Vagina (tissue), 2 donors: ENCODE results near the gene CMTR1. TPM values are rescaled to one million over a fixed set of nuclear protein-coding genes. Genes with fewer than 3 reads are reported as not detected.

ENCODE experiments used
- DNase-seq, 2 donors: peaks; one replicate each; pipeline ENCODE4 v3.0.0-alpha.2; 2017; ENCODE audit errors: extremely low spot score in 2 of 2
- H3K27ac ChIP-seq: fragments of 200-600 bp; sonication (generic); one replicate; pipeline ENCODE4 v1.5.1; 2019
- H3K27me3 ChIP-seq: fragments of 200-600 bp; sonication (generic); one replicate; pipeline ENCODE4 v1.5.1; 2019
- H3K36me3 ChIP-seq, 2 donors: fragments of 200-600 bp; sonication (generic); one replicate each; pipeline ENCODE4 v1.5.1; 2017 to 2019
- H3K4me1 ChIP-seq: fragments of 200-600 bp; sonication (generic); one replicate; pipeline ENCODE4 v1.5.1; 2019
- H3K4me3 ChIP-seq, 2 donors: fragments of 200-600 bp; sonication (generic); 1 replicate in 1 of 2; 2 replicates in 1 of 2; pipeline ENCODE4 v1.5.1; 2016 to 2019
- H3K9me3 ChIP-seq: fragments of 200-600 bp; sonication (generic); one replicate; pipeline ENCODE4 v1.5.1; 2019
- POLR2A ChIP-seq, 2 donors: fragments of 450-650 bp; IDR thresholded peaks; one replicate each; pipeline ENCODE4 v1.6.1; 2017; ENCODE audit warnings: antibody characterized with exemption in 2 of 2, mild to moderate bottlenecking in 2 of 2, moderate library complexity in 2 of 2
- POLR2AphosphoS5 ChIP-seq, 2 donors: sonication (generic); formaldehyde crosslinking; IDR thresholded peaks; one replicate each; pipeline ENCODE4 v1.9.0; 2017; ENCODE audit warnings: antibody characterized with exemption in 2 of 2, mild to moderate bottlenecking in 2 of 2, low read depth in 1 of 2; ENCODE audit not compliant: insufficient read depth in 1 of 2
- intact Hi-C: fragments of 100-400 bp; cut with DNase I; formaldehyde crosslinking; loops from one replicate; pipeline ENCODE4 v1.15.1; 2023
- total RNA-seq: library from RNA; depleted of rRNA; stranded (reverse); fragments of >200 nt; gene quantifications from one replicate; pipeline ENCODE4 v1.2.3, GENCODE V29; 2016
- TF ChIP-seq, protein P1 (sequence below), 3 experiments: fragments of 450-650 bp in 2 of 3; fragments of 200-600 bp in 1 of 3; sonication (generic) in 1 of 3; IDR thresholded peaks; one replicate each; pipeline ENCODE4 v1.5.1; 2017 to 2019; ENCODE audit warnings: antibody characterized with exemption in 3 of 3, mild to moderate bottlenecking in 2 of 3, moderate library complexity in 2 of 3

Gene CMTR1
- total RNA-seq, 1 donor from 2014 or later, result 24.3 TPM

DNA sequence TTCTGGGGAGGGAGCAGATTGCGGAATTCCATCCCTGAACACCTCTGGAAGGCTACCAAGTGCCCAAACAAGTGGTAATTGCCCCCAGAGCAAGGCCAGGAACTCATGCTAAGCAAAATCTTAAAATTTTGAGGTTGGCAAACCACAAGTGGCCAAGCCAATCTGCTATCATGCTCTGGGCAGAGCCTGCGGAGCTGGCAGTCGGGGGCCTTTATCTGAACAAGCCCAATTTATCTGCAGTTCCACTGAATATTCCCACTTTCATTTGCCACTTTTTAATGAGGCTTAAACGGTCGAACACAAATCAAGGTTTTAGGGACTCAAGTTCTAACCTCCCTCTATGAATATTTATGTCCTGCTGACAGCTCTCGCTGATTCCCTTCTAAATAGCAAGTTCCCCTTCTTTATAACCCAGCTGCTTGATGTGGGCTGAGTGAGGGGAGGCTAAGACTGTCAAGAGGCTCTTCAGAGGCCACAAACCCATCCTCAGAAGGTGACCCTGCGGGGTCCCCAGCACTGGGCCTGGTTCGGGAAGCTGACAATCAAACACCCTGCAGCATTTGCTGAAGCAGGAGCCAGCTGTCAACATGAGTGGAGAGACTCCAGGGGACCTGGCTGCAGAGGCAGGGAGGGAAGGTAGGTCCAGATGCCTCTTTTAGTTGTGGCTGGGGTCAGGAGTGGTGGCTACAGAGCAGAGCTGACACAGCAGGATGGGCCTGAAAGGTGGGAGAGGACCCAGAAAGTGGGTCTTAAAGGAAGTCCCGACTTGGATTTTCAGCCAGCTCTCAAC, 54.8 kb downstream of the CMTR1 start:
- no peaks in the 10 kb centered on the region for H3K36me3 ChIP-seq
- H3K27ac ChIP-seq, result no peak overlapping the region
- H3K4me1 ChIP-seq, result peaks cover 8% of the 10 kb centered on the region
- no peak overlapping the region for H3K4me3 ChIP-seq
- no peak for TF ChIP-seq POLR2A (IDR thresholded peaks at IDR 0.05)
- no peak for TF ChIP-seq POLR2AphosphoS5 (IDR thresholded peaks at IDR 0.05; ENCODE audit: insufficient read depth in 1 of 2, low read depth in 1 of 2)
- TF ChIP-seq, protein P1, sequence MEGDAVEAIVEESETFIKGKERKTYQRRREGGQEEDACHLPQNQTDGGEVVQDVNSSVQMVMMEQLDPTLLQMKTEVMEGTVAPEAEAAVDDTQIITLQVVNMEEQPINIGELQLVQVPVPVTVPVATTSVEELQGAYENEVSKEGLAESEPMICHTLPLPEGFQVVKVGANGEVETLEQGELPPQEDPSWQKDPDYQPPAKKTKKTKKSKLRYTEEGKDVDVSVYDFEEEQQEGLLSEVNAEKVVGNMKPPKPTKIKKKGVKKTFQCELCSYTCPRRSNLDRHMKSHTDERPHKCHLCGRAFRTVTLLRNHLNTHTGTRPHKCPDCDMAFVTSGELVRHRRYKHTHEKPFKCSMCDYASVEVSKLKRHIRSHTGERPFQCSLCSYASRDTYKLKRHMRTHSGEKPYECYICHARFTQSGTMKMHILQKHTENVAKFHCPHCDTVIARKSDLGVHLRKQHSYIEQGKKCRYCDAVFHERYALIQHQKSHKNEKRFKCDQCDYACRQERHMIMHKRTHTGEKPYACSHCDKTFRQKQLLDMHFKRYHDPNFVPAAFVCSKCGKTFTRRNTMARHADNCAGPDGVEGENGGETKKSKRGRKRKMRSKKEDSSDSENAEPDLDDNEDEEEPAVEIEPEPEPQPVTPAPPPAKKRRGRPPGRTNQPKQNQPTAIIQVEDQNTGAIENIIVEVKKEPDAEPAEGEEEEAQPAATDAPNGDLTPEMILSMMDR (IDR thresholded peaks at IDR 0.05), result no peak
- DNase-seq, result no peak
- no peaks in the 10 kb centered on the region for H3K9me3 ChIP-seq
- no peaks in the 10 kb centered on the region for H3K27me3 ChIP-seq
- intact Hi-C loops, result no loop called here

DNA sequence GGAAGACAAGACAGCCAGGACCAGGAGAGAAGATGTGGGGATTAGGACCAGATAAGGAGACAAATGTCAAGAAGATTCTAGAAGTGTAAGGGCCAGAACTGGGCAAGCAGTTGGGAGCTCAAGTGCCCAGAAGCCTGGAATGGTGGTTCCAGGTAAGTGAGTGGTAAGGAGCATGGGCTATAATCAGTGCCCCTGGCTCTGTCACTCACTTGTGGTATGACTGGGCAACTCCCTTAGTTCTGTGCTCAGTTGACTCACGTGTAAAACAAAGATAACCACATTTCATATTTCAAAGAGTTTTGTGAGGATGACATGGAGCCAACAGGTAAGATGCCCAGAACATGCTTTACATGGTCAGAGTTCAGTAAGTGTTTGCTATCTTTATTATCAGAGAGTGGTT, 55.5 kb downstream of the CMTR1 start:
- peaks cover 8% of the 10 kb centered on the region for H3K4me1 ChIP-seq
- no peak overlapping the region for H3K27ac ChIP-seq
- no peak for DNase-seq
- H3K27me3 ChIP-seq, result no peaks in the 10 kb centered on the region
- TF ChIP-seq POLR2A (IDR thresholded peaks at IDR 0.05) (no peak), POLR2AphosphoS5 (IDR thresholded peaks at IDR 0.05; ENCODE audit: insufficient read depth in 1 of 2, low read depth in 1 of 2) (no peak)
- TF ChIP-seq, protein P1 (IDR thresholded peaks at IDR 0.05), result no peak
- intact Hi-C loops, result no loop called here
- no peaks in the 10 kb centered on the region for H3K9me3 ChIP-seq
- no peak overlapping the region for H3K4me3 ChIP-seq
- no peaks in the 10 kb centered on the region for H3K36me3 ChIP-seq

DNA sequence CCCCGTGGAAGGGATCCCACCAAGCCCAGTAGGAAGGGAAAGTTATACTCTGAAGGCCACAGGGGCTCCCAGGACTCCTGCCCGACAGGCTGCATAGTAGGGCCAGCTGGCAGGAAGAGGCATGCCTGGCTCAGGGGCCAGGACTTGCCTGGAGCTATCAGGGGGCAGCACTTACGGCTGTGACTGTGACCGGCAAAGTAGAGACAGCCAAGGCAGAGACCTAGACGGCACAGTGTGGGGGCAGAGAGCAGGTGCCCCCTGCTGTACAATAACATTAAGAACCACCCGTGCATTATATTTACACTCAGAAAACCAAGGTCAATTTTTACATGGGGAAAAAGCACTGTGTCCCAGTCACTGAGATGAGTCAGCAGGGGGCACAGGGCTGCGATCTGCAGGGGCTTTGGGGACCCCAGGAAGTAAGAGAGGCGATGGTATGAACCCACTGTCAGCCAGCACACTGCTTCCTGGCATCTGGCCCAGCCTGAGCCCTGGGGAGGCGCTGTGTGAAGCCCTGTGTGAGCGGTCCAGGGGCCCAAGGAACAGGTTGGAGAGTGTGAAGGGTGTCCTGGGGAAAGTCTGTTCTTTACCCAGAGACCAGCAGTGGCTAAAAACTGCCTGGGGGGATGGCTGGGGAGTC, 56.8 kb downstream of the CMTR1 start:
- H3K4me3 ChIP-seq, result no peak overlapping the region
- DNase-seq, result no peak

DNA sequence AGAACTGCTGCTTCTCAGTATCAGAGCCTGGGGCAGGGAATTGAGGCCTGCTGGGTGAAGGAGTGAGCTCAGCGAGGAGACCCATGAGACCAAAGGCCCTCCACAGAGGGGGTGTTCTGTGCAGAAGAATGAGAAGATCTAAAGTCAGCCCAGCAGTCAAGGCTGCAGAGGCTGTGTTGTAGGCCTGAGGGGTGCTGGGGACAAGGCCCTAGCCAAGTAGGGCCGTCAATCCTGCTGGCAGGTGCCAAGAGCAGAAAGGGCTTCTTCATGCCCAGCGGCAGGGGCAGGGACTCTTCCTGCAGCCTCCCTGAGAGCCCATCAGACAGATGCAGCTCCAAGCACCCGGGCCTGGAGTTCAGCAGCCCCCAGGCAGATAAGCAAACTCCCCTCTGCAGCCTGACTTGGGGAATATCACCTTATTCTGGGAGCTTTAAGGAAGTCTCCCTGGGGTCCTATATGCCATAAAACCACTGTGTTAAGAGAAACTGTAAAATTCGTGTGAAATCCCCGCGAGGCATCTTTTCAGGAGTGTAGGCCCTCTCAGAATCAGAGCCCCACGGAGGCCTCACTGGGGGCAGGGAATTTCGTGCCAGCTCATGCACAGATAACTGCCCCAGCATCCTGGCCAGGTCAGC, 57.6 kb downstream of the CMTR1 start:
- H3K27ac ChIP-seq, result no peak overlapping the region
- H3K4me3 ChIP-seq, result no peak overlapping the region
- no peak for DNase-seq
- no peak for TF ChIP-seq POLR2AphosphoS5 (IDR thresholded peaks at IDR 0.05; ENCODE audit: insufficient read depth in 1 of 2, low read depth in 1 of 2)
- TF ChIP-seq, protein P1 (IDR thresholded peaks at IDR 0.05), result no peak
- no peak for TF ChIP-seq POLR2A (IDR thresholded peaks at IDR 0.05)
- H3K4me1 ChIP-seq, result peaks cover 8% of the 10 kb centered on the region
- no peaks in the 10 kb centered on the region for H3K36me3 ChIP-seq
- H3K27me3 ChIP-seq, result no peaks in the 10 kb centered on the region
- intact Hi-C loops, result no loop called here
- H3K9me3 ChIP-seq, result no peaks in the 10 kb centered on the region

More for the DNA sequence above, 56.8 kb downstream of the CMTR1 start:
- H3K36me3 ChIP-seq, result no peaks in the 10 kb centered on the region
- no peak overlapping the region for H3K27ac ChIP-seq
- no peaks in the 10 kb centered on the region for H3K27me3 ChIP-seq
- H3K4me1 ChIP-seq, result peaks cover 8% of the 10 kb centered on the region
- intact Hi-C loops, result no loop called here
- no peak for TF ChIP-seq POLR2A (IDR thresholded peaks at IDR 0.05)
- TF ChIP-seq, protein P1 (IDR thresholded peaks at IDR 0.05), result no peak
- TF ChIP-seq POLR2AphosphoS5 (IDR thresholded peaks at IDR 0.05; ENCODE audit: insufficient read depth in 1 of 2, low read depth in 1 of 2), result no peak
- no peaks in the 10 kb centered on the region for H3K9me3 ChIP-seq
